A549 treated with Hydrocortisone at 1 μM for 4 hours (cell line): ENCODE data around the gene GZMM. TPM values are rescaled to one million over a fixed set of nuclear protein-coding genes. Genes with fewer than 3 reads are reported as not detected.

ENCODE experiments used
- total RNA-seq: library from RNA; stranded (reverse); fragments of 200-300 nt; extraction: Qiagen RNA extraction; gene quantifications from 5 replicates; pipeline ENCODE4 v1.2.3, GENCODE V29; 2022

The GZMM gene
- total RNA-seq, result 0.30 to 0.48 TPM (median 0.39 TPM) in 5 replicates

GRCh38 chr19:543910-544608 lies at the start of gene GZMM:
GZMM (plus strand) TSS chr19:544053; CDS start chr19:544072, 19 bp downstream.

GRCh38 chr19:496112-496665 lies 47.7 kb upstream of the GZMM start, which contains the start of gene MADCAM1:
MADCAM1 (plus strand) TSS chr19:496486; CDS start chr19:496500, 14 bp downstream.

DNA sequence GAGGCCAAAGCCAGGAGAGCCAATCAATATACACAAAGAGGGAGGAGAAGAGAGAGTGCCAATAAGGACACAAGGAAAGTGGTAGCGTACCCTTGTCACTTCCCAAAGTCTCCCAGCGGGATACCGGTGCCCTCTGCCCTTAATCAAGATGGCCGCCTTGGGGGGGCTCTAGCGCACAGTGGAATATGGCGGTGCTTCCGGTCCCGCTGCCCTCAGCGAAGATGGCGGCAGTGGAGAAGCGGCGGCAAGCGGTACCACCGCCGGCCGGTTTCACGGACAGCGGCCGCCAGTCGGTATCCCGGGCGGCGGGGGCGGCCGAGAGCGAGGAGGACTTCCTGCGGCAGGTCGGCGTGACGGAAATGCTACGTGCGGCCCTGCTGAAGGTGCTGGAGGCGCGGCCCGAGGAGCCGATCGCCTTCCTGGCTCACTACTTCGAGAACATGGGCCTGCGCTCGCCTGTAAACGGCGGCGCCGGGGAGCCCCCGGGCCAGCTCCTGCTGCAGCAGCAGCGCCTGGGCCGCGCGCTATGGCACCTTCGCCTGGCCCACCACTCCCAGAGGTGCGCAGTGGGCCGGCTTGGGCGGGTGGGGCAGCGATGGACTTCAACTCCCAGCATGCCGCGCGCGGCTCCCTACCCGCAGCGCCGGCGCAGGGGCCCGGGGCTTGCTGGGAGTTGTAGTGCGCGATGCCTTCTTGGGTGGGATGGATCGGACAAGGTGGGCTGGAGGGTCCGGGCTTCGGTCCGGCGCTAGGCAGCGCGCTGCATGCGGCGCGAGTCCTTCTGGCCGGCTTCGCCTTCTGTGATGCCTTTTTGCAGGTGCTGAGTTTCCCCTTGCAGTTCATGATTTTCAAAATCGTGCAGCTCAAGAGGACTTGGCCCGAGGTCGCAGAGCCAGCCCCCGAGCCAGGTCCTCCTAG lies 36.3 kb upstream of the GZMM start, which contains the start of gene TPGS1:
Gene TPGS1, plus strand, starts transcription at position 212 of the 918 bp plus-strand sequence. Its CDS starts 10 bp downstream, at position 222.

GRCh38 chr19:531753-532560 lies 11.9 kb upstream of the GZMM start, which contains the start of gene CDC34:
CDC34 (plus strand) TSS chr19:531760; CDS start chr19:531932, 172 bp downstream.

GRCh38 chr19:572140-572742 lies 28.4 kb downstream of the GZMM start, which contains the start of gene BSG:
BSG (plus strand) TSS chr19:572596; CDS start chr19:572635, 39 bp downstream.

DNA sequence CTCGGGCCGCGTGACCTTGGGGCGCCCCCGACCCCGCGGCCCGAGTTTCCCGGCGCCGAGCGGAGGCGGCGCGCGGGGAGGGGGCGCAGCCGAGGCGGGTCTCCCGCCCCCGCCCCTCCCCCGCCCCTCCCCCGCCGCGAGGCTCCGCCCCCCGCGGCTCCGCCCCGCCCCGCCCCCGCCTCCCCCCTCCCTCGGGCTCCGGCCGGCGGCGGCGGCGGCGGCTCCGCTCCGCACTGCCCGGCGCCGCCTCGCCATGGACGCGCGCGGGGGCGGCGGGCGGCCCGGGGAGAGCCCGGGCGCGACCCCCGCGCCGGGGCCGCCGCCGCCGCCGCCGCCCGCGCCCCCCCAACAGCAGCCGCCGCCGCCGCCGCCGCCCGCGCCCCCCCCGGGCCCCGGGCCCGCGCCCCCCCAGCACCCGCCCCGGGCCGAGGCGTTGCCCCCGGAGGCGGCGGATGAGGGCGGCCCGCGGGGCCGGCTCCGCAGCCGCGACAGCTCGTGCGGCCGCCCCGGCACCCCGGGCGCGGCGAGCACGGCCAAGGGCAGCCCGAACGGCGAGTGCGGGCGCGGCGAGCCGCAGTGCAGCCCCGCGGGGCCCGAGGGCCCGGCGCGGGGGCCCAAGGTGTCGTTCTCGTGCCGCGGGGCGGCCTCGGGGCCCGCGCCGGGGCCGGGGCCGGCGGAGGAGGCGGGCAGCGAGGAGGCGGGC lies 46.0 kb downstream of the GZMM start, which contains the start of gene HCN2:
Gene HCN2, plus strand, starts transcription at position 189 of the 703 bp plus-strand sequence. Its CDS starts 65 bp downstream, at position 254.

Other genes starting within 250 kb of the GZMM start
- 15.1 to 22.7 TPM (median 18.3 TPM) in 5 replicates for gene MIER2, start 199.3 kb upstream of the GZMM start, total RNA-seq
- gene C2CD4C, start 134.9 kb upstream of the GZMM start, total RNA-seq, result 0.22 to 0.68 TPM (median 0.59 TPM) in 5 replicates
- 0.77 to 1.5 TPM (median 0.99 TPM) in 5 replicates for gene SHC2, start 83.0 kb upstream of the GZMM start, total RNA-seq
- gene MADCAM1, start 47.6 kb upstream of the GZMM start, total RNA-seq, result 0.12 to 0.41 TPM (median 0.30 TPM) in 5 replicates
- gene TPGS1, start 36.6 kb upstream of the GZMM start, total RNA-seq, result 9.8 to 16.5 TPM (median 15.3 TPM) in 5 replicates
- 67.9 to 93.1 TPM (median 87.3 TPM) in 5 replicates for gene CDC34, start 12.3 kb upstream of the GZMM start, total RNA-seq
- gene BSG, start 28.5 kb downstream of the GZMM start, total RNA-seq, result 645 to 729 TPM (median 699 TPM) in 5 replicates
- gene HCN2, start 45.8 kb downstream of the GZMM start, total RNA-seq, result 30.4 to 38.9 TPM (median 35.2 TPM) in 5 replicates
- 68.0 to 91.4 TPM (median 86.6 TPM) in 5 replicates for gene POLRMT, start 89.5 kb downstream of the GZMM start, total RNA-seq
- 0.37 to 0.75 TPM (median 0.55 TPM) in 5 replicates for gene FGF22, start 95.8 kb downstream of the GZMM start, total RNA-seq
- 53.5 to 72.9 TPM (median 70.7 TPM) in 5 replicates for gene RNF126, start 119.2 kb downstream of the GZMM start, total RNA-seq
- gene FSTL3, start 132.3 kb downstream of the GZMM start, total RNA-seq, result 210 to 272 TPM (median 239 TPM) in 5 replicates
- 0.16 to 0.23 TPM in 2 of 5 replicates, not detected in the others for gene PRSS57, start 151.4 kb downstream of the GZMM start, total RNA-seq
- gene PALM, start 164.9 kb downstream of the GZMM start, total RNA-seq, result 12.0 to 17.9 TPM (median 14.3 TPM) in 5 replicates
- 73.4 to 86.5 TPM (median 79.6 TPM) in 5 replicates for gene MISP, start 207.1 kb downstream of the GZMM start, total RNA-seq